ENCODE measurements around the gene PPP2R1B.
"Not testable (repeated sequence)": the region's sequence is repeated elsewhere in the genome, so short reads cannot be mapped to it uniquely, and the experiment has no call there.

Gene PPP2R1B

DNA sequence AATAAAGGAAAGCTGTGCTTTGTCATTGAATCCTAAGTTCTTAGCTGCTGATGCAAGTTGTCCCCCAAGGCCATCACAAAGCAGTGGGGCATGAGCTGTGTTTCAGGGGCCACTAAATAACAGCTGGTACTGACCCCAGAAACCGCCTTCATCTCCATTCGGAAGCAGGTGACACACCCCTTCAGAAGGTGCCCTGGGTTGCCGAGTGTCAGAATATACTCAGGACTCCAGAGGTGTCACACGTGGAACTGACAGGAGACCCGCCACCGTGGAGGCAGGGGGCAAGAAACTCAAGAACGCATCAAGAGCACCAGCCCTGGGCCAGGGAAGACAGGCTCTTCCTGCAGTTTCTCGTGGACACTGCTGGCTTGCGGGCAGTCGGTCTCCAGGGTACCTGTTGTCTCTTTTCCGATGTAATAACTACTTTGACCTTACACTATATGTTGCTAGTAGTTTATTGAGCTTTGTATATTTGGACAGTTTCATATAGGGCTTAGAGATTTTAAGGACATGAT, 41.5 kb downstream of the PPP2R1B start:
- no peak for DNase-seq

DNA sequence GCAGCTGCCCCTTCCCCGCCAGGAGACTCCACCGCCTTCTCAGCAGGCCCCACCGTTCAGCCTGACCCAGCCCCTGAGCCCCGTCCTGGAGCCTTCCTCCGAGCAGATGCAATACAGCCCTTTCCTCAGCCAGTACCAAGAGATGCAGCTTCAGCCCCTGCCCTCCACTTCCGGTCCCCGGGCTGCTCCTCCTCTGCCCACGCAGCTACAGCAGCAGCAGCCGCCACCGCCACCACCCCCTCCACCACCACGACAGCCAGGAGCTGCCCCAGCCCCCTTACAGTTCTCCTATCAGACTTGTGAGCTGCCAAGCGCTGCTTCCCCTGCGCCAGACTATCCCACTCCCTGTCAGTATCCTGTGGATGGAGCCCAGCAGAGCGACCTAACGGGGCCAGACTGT, 42.6 kb downstream of the PPP2R1B start:
- no peak for DNase-seq

DNA sequence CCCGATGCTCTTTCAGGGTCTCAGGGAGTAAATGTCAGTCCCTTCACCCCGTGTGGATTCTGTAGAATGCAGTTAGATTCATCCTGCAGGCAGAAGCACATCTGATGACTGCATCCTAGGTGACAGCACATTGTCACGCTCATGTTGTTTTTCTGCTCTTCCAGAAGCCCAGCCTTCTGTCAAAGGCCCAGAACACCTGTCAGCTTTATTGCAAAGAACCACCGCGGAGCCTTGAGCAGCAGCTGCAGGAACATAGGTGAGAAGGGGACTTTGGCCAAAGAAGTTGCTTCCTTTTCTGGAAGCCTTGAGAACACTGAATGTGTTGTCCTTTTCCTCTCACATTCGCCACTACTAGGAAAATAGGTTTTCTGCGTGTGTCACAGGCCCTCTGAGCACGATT, 43.7 kb downstream of the PPP2R1B start:
- no peak for DNase-seq

- DNase-seq: no peak
Measured at GRCh38 chr11:111720801-111721494, 45.2 kb downstream of the PPP2R1B start.

DNA sequence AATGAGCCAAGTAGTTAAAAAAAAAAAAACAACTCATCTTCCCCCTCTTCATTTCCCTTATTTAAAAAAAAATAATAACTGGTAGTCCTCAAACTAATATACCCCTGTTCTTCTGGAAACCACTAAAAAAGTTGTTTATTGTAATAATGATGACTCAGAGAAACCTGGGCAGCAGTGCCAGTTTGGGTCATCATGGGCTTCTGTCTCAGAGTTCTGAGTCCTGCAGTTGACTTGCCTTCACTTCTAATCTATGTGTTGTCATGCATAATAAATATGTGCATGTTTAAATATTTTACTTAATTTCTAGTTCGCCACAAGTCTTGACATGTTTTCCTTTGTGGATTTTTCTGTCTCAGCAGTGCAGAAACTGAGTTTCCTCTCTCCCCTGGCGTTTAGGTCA, 46.8 kb downstream of the PPP2R1B start:
- no peak for DNase-seq

- no peak for DNase-seq
Measured at GRCh38 chr11:111718859-111719258, 47.3 kb downstream of the PPP2R1B start.

- DNase-seq: no peak
Measured at GRCh38 chr11:111718436-111718835, 47.8 kb downstream of the PPP2R1B start.

DNA sequence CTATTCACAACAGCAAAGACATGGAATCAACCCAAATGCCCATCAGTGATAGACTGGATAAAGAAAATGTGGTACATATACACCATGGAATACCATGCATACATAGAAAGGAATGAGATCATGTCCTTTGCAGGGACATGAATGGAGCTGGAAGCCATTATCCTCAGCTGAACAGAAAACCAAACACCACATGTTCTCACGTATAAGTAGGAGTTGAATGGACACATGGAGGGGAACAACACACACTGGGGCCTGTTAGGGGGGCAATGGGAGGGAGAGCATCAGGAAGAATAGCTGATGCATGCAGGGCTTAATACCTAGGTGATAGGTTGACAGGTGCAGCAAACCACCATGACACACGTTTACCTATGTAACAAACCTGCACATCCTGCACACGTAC, 48.5 kb downstream of the PPP2R1B start:
- DNase-seq: not testable (repeated sequence)

DNA sequence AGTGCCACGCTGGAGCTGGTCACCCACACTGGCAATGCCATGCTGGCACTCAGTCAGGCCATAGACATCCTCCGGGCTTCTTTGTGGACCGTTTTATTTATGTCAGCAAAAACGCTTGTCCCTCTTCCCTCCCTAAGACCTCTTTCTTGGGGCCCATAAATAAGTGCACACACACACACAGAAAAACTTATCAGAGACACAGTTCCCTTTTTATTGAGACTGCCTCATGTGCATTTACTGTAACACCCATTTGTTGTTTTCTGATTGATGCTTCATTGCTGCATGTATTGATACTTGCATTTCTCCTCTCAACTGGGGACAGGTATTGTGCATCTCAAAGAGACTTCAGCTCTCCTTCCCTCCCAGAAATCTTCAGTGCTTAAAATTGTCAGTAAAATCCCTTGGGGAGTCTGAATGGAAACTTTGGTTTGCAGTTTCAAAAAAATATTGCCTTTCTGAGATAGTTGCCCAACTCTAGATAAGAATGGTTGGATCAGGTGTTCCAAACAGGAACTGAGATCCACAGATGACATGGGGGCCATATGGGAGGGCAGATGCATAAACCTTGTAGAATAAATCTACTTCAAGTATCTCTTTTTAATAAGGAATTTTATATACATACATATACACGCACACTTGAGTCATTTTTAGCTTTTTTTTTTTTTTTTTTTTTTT, 50.9 kb downstream of the PPP2R1B start:
- DNase-seq: no peak

GRCh38 chr11:111714522-111714921, 51.7 kb downstream of the PPP2R1B start:
- no peak for DNase-seq

DNA sequence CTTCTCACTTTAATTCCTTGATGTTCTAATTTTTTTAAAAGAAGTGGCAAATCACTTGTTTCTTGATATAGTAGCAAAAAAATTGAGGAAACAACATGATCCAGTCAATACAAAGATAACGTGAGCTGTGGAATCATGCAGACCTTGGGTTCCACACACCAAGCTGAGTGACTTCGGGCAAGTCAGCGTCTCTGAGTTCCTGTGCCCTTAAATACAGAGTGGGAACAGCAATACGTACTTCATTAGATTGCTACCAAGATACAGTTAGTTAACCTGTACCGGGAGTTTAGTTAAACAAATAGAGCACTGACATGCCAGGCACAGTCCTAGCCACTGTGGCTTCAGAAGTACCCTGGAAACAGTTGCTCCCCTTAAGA, 58.5 kb downstream of the PPP2R1B start:
- no peak for DNase-seq

DNA sequence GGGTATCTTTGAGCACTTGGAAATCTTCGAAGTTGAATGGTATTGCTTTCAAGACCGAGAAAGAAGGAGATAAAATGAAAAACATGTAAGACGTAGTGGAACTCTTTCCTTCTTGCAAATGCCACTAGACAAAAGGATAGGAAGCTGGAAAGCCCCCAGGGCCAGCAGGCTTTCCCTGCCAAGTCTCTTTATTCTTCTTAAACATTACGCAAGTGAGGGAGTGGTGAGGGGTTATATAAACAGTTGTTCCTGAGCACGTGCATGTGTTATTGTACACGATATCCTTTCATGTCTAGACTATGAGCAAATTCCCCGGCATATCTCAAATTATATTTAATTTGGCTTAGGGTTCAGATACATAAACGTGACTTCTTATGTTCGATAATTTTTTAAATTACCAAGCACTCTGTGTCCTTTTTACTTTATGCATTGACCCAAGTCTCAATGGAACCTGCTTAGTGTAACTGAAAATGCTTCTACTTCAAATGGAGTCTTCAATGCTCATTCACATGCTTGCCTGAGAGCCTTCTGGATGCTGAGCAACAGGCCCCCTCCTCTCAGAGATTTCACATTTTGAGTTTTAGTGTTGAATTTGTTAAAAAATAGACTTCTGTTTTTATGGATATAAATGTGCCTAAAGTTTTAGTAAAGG, 59.0 kb downstream of the PPP2R1B start:
- no peak for DNase-seq

- no peak for DNase-seq
Measured at GRCh38 chr11:111703576-111703975, 62.6 kb downstream of the PPP2R1B start.

GRCh38 chr11:111702623-111703022, 63.6 kb downstream of the PPP2R1B start:
- no peak for DNase-seq

DNA sequence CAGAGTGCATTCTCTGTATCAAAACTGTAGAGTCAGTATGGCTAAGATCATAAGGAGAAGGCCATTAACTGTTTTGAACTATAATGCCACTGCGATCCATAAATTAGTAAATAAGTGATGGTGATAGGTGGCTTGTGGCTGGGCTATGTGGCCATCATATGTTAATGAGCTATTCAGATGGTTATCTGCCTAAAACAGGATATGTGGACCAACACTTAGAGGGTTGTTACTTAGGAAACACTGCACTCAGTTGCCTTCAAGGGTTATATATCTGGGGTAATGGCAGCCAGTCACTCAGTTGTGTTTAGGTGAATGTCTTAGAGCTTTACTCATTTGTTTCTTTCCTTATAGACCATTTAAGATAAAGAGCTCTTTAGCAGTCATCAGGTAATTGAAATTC, 66.0 kb downstream of the PPP2R1B start:
- DNase-seq: no peak

DNA sequence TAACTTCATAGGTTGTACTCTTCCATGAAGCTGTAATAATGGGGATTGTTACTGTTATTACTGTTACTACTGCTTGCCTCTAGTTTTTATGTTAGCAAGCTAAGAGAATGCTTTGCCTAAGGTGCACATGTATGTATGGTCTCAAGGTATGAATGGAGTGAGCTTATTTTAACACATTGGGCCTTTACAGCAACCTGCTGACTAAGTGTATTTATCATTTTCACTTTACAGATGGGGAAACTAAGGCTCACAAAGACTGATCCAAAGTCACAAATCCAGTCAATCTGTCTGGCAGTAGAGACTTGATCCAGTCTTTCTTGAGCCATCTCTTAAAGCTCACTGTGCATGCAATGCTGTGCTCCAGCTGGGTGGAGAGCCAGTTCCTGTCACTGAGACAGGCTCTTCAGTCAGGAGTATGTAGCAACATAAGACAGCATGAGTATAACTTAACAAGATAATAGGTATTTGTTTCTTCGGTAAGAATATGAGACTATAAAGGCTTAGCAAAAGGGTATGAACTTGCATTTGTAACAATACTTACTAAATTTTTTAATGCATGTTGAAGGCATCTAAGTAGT, 66.5 kb downstream of the PPP2R1B start:
- DNase-seq: no peak

DNA sequence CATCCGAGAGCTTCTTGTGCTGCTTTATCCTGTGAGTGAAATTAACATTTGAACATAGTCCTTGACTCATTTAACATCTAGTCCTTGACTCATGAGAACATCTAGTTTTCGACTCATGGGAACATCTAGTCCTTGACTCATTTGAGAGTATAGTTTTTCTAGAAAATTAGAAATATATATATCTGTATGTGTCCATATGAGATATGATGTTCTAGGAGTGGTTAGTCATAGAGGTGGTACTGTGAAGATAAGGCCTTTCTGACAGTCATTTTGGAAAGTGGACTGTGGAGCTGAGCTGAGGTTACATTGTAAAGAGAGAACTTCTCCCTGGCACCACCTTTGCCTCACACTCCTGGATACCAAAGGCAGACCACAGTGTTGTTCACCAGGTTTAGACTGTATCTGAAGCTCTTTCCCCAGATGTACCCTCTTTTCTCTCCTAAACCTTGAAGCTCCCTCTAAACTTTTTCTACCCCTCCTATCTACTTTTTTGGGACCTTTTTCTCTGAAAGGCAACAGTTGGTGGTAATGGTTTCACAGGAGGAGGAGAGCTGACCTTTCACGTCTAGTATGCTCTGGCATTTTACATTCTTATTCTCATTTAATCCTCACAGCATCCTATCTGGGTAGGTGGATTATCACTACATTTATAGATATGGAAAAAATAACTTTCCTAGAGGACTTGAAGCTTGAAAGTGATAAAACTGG, 67.2 kb downstream of the PPP2R1B start:
- DNase-seq: no peak

DNA sequence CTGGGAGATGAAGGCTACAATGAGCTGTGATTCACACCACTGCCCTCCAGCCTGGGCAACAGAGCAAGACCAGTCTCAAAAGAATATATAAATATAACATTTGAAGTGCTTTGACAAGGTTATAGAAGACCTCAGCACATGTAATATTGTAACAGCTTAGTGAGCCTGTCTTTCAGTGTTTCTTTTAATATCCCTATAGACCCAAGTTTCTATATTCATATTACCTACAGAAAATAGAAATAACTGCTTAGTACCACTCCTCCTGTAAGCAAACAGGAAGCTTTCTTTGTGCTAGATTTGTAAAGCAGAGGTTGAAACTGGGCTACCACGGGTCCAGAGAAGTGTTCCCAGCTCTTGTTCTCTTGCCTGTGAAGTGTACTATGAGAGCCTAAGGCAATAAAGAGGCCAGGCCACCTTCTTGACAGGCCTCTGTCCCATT, 68.2 kb downstream of the PPP2R1B start:
- DNase-seq: no peak

GRCh38 chr11:111696556-111696955, 69.6 kb downstream of the PPP2R1B start:
- DNase-seq: no peak

- no peak for DNase-seq
Measured at GRCh38 chr11:111694851-111695250, 71.3 kb downstream of the PPP2R1B start.

DNA sequence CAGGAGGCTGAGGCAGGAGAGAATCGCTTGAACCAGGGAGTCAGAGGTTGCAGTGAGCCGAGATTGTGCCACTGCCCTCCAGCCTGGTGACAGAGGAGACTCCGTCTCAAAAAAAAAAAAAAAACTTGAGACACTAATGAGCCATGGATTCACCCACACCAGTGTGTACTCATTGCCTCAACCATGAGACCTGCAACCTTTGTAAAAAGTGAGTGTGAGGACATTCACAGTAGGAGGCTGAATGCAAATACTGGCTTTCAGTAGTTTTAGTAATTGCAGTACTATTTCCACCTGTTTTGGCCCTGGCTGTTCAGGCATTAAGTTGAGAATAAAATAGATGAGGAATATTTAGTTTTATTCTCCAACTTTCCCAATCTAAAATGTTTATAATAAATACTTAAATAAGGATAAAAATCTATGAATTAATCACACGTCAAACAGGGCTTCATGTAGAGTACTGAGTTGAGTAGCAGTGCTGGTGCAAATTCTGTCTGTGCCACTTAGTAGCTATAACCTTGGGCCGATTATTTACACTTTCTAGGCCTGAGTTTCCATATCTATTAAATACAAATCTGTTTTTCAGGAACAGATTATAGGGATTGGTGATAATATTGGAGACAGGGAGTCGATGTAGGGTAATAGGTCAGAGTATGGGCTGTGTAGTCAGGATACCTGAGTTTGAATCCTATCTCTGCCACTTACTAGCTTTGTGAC, 72.8 kb downstream of the PPP2R1B start:
- no peak for DNase-seq

DNA sequence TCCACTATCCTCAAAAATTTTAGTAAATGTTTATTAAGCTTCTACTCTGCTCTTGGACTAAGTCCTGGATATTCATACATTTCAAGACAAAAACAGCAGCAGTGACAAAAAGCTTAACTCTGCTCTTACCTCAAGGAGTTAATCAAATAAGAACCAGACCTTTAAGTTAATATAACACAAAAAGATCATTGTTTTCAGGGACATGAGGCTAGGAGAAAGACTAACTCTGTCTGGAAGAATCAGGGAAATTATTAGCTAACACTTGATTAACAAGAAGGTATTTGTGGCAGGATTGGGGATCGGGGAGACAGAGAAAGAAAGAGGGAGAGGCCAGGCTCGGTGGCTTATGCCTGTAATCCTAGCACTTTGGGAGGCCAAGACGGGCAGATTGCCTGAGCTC, 74.4 kb downstream of the PPP2R1B start:
- DNase-seq: no peak
